Body of pancreas (tissue), 4 donors: ENCODE results near the gene FIBP.

Experiments
- CTCF ChIP-seq, 7 experiments: fragments of 450-650 bp in 4 of 7; fragments of 200-600 bp in 3 of 7; sonication (generic) in 3 of 7; IDR thresholded peaks; one replicate each; pipeline ENCODE4 v1.5.1; 2016 to 2019; ENCODE audit warnings: antibody characterized with exemption in 7 of 7
- POLR2A ChIP-seq, 3 donors: fragments of 450-650 bp; IDR thresholded peaks; one replicate each; pipeline ENCODE4 v1.6.1; 2016; ENCODE audit warnings: antibody characterized with exemption in 3 of 3, mild to moderate bottlenecking in 2 of 3

- TF ChIP-seq CTCF (IDR thresholded peaks at IDR 0.05) = no peak
- TF ChIP-seq POLR2A (IDR thresholded peaks at IDR 0.05) = no peak
These were observed 27.0 kb upstream of the FIBP start for GRCh38 chr11:65915101-65915820.
